MG63 (cell line): ENCODE results near the gene CCDC106. TPM values are rescaled to one million over a fixed set of nuclear protein-coding genes. Genes with fewer than 3 reads are reported as not detected.

Experiments
- DNase-seq: peaks from one replicate; pipeline ENCODE4 v3.0.0-alpha.2; 2020
- H3K27me3 ChIP-seq: fragments of 250-450 bp; sonication (Bioruptor Pico); 2 replicates; pipeline ENCODE4 v1.5.1; 2020; ENCODE audit warnings: mild to moderate bottlenecking, moderate library complexity
- H3K36me3 ChIP-seq: fragments of 250-450 bp; sonication (Bioruptor Pico); 2 replicates; pipeline ENCODE4 v1.5.1; 2020; ENCODE audit warnings: mild to moderate bottlenecking, moderate library complexity
- H3K4me3 ChIP-seq: fragments of 250-450 bp; sonication (Bioruptor Pico); 2 replicates; pipeline ENCODE4 v1.5.1; 2020; ENCODE audit warnings: mild to moderate bottlenecking, moderate library complexity
- H3K9me3 ChIP-seq: fragments of 250-450 bp; sonication (Bioruptor Pico); 2 replicates; pipeline ENCODE4 v1.5.1; 2020; ENCODE audit warnings: mild to moderate bottlenecking, moderate library complexity
- total RNA-seq: library from RNA; depleted of rRNA; stranded (reverse); fragments of >200 nt; shearing (Covaris generic); gene quantifications from 2 replicates; pipeline ENCODE4 v1.2.3, GENCODE V29; 2014; ENCODE audit warnings: low replicate concordance

The CCDC106 gene
- total RNA-seq, 1 experiment from 2014 or later, result 4.8 TPM

GRCh38 chr19:55690769-55691545 is 42.9 kb downstream of the CCDC106 start:
- Histone ChIP-seq H3K4me3 (no peak overlapping the region), H3K27me3 (no peaks in the 10 kb centered on the region), H3K36me3 (peaks cover 50% of the 10 kb centered on the region), H3K9me3 (no peaks in the 10 kb centered on the region)
- DNase-seq, result no peak

- peaks cover 51% of the 10 kb centered on the region for H3K36me3 ChIP-seq
- no peaks in the 10 kb centered on the region for H3K9me3 ChIP-seq
- DNase-seq, result no peak
- no peak overlapping the region for H3K4me3 ChIP-seq
- H3K27me3 ChIP-seq, result no peaks in the 10 kb centered on the region
Observed at GRCh38 chr19:55691561-55692481, 43.8 kb downstream of the CCDC106 start.

GRCh38 chr19:55692681-55693081 is 44.7 kb downstream of the CCDC106 start:
- Histone ChIP-seq H3K36me3 (peaks cover 48% of the 10 kb centered on the region), H3K9me3 (no peaks in the 10 kb centered on the region), H3K27me3 (no peaks in the 10 kb centered on the region), H3K4me3 (no peak overlapping the region)
- DNase-seq, result no peak

GRCh38 chr19:55693336-55693974 is 45.4 kb downstream of the CCDC106 start:
- no peaks in the 10 kb centered on the region for H3K27me3 ChIP-seq
- H3K4me3 ChIP-seq, result no peak overlapping the region
- H3K9me3 ChIP-seq, result no peaks in the 10 kb centered on the region
- DNase-seq, result no peak
- peaks cover 46% of the 10 kb centered on the region for H3K36me3 ChIP-seq

- no peak for DNase-seq
- no peaks in the 10 kb centered on the region for H3K9me3 ChIP-seq
- peaks cover 43% of the 10 kb centered on the region for H3K36me3 ChIP-seq
- H3K27me3 ChIP-seq, result no peaks in the 10 kb centered on the region
- no peak overlapping the region for H3K4me3 ChIP-seq
Observed at GRCh38 chr19:55694241-55694655, 46.2 kb downstream of the CCDC106 start.

- H3K4me3 ChIP-seq, result no peak overlapping the region
- H3K36me3 ChIP-seq, result peaks cover 37% of the 10 kb centered on the region
- H3K9me3 ChIP-seq, result no peaks in the 10 kb centered on the region
- H3K27me3 ChIP-seq, result no peaks in the 10 kb centered on the region
- DNase-seq, result no peak
Observed at GRCh38 chr19:55694656-55695491, 46.9 kb downstream of the CCDC106 start.

- Histone ChIP-seq H3K4me3 (no peak overlapping the region), H3K36me3 (peaks cover 34% of the 10 kb centered on the region), H3K27me3 (no peaks in the 10 kb centered on the region), H3K9me3 (no peaks in the 10 kb centered on the region)
- no peak for DNase-seq
Observed at GRCh38 chr19:55695511-55696290, 47.7 kb downstream of the CCDC106 start.

- no peak overlapping the region for H3K4me3 ChIP-seq
- H3K36me3 ChIP-seq, result peaks cover 36% of the 10 kb centered on the region
- H3K27me3 ChIP-seq, result no peaks in the 10 kb centered on the region
- no peaks in the 10 kb centered on the region for H3K9me3 ChIP-seq
- no peak for DNase-seq
Observed at GRCh38 chr19:55696301-55697068, 48.5 kb downstream of the CCDC106 start.

- H3K36me3 ChIP-seq, result peaks cover 36% of the 10 kb centered on the region
- H3K27me3 ChIP-seq, result no peaks in the 10 kb centered on the region
- H3K9me3 ChIP-seq, result no peaks in the 10 kb centered on the region
- H3K4me3 ChIP-seq, result no peak overlapping the region
- DNase-seq, result no peak
Observed at GRCh38 chr19:55697069-55697440, 49.0 kb downstream of the CCDC106 start.

GRCh38 chr19:55697698-55698097 is 49.7 kb downstream of the CCDC106 start:
- H3K4me3 ChIP-seq, result no peak overlapping the region
- no peak for DNase-seq
- H3K27me3 ChIP-seq, result no peaks in the 10 kb centered on the region
- peaks cover 34% of the 10 kb centered on the region for H3K36me3 ChIP-seq
- H3K9me3 ChIP-seq, result no peaks in the 10 kb centered on the region

- Histone ChIP-seq H3K27me3 (no peaks in the 10 kb centered on the region), H3K36me3 (peaks cover 32% of the 10 kb centered on the region), H3K4me3 (no peak overlapping the region), H3K9me3 (no peaks in the 10 kb centered on the region)
- no peak for DNase-seq
Observed at GRCh38 chr19:55698256-55698655, 50.2 kb downstream of the CCDC106 start.

- peaks cover 37% of the 10 kb centered on the region for H3K36me3 ChIP-seq
- no peaks in the 10 kb centered on the region for H3K9me3 ChIP-seq
- no peak for DNase-seq
- no peak overlapping the region for H3K4me3 ChIP-seq
- no peaks in the 10 kb centered on the region for H3K27me3 ChIP-seq
Observed at GRCh38 chr19:55699221-55699620, 51.2 kb downstream of the CCDC106 start.

GRCh38 chr19:55700813-55701212 is 52.8 kb downstream of the CCDC106 start:
- no peak for DNase-seq
- Histone ChIP-seq H3K4me3 (no peak overlapping the region), H3K27me3 (no peaks in the 10 kb centered on the region), H3K36me3 (peaks cover 35% of the 10 kb centered on the region), H3K9me3 (no peaks in the 10 kb centered on the region)

- DNase-seq, result no peak
- H3K36me3 ChIP-seq, result peaks cover 28% of the 10 kb centered on the region
- H3K27me3 ChIP-seq, result no peaks in the 10 kb centered on the region
- H3K9me3 ChIP-seq, result no peaks in the 10 kb centered on the region
- H3K4me3 ChIP-seq, result no peak overlapping the region
Observed at GRCh38 chr19:55702131-55702627, 54.2 kb downstream of the CCDC106 start.
